ENCODE results near the gene TRPM3.

Gene TRPM3

DNA sequence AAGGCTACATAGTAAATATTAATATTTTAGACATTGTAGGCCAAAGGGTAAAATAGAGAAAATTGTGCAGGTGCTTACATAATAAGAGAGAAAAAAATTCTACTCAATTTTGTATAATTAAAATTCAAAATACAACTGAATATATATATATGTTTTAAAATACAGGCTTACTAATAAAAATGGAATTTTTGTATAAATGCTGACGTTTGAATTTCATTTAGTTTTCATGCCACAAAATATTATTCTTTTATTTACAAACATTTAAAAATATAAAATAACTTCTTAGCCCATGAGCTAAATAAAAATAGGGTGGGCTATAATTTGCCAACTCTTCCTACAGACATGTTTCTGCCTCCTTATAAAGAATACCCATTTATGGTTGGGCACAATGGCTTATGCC lies 328.6 kb downstream of the TRPM3 start:
- no peaks in the 10 kb centered on the region for H3K79me1 ChIP-seq (ENCODE audit: low read length)
- H2BK5ac ChIP-seq (ENCODE audit: low read depth, low read length, poor library complexity), result no peak overlapping the region
- no peaks in the 10 kb centered on the region for H3K9me3 ChIP-seq (ENCODE audit: insufficient read depth, low read depth, low read length)
- no peak overlapping the region for H2AFZ ChIP-seq (ENCODE audit: insufficient read depth, low read length, poor library complexity)
- H2BK12ac ChIP-seq (ENCODE audit: low read length), result no peak overlapping the region
- no peak overlapping the region for H3K23ac ChIP-seq (ENCODE audit: low read length)
- H3K79me2 ChIP-seq (ENCODE audit: control insufficient read depth, insufficient read depth, low read length, poor library complexity), result no peaks in the 10 kb centered on the region
- no peak overlapping the region for H4K8ac ChIP-seq (ENCODE audit: low read depth, low read length)
- H4K91ac ChIP-seq (ENCODE audit: low read depth, low read length), result no peak overlapping the region
- H3K18ac ChIP-seq (ENCODE audit: low read length), result no peak overlapping the region
- H3K4ac ChIP-seq (ENCODE audit: low read depth, low read length), result no peak overlapping the region
- no peak overlapping the region for H3K27ac ChIP-seq (ENCODE audit: low read depth, low read length)
- H3K4me2 ChIP-seq (ENCODE audit: low read length), result no peak overlapping the region
- H3K9ac ChIP-seq (ENCODE audit: low read length), result no peak overlapping the region
- H3K4me3 ChIP-seq (ENCODE audit: low read depth, low read length), result no peak overlapping the region
- H3K36me3 ChIP-seq (ENCODE audit: control insufficient read depth in 1 of 2, insufficient read depth in 2 of 2, low read length in 2 of 2), result no peaks in the 10 kb centered on the region
- WGBS (ENCODE audit: extremely low coverage, insufficient coverage, insufficient read length), result no CpG with 5 or more reads among the region's 1 CpG
- no peak overlapping the region for H4K12ac ChIP-seq (ENCODE audit: low read depth, low read length)
- DNase-seq, result no peak
- no peaks in the 10 kb centered on the region for H3K27me3 ChIP-seq (ENCODE audit: insufficient read depth, low read length)
- H3K14ac ChIP-seq (ENCODE audit: low read length), result no peak overlapping the region
- no peak overlapping the region for H2AK5ac ChIP-seq (ENCODE audit: low read length)
- H2BK120ac ChIP-seq (ENCODE audit: insufficient read depth, low read length, poor library complexity), result no peak overlapping the region
- no peaks in the 10 kb centered on the region for H3K4me1 ChIP-seq (ENCODE audit: control insufficient read depth in 1 of 2, insufficient read depth in 2 of 2, low read length in 2 of 2)

DNA sequence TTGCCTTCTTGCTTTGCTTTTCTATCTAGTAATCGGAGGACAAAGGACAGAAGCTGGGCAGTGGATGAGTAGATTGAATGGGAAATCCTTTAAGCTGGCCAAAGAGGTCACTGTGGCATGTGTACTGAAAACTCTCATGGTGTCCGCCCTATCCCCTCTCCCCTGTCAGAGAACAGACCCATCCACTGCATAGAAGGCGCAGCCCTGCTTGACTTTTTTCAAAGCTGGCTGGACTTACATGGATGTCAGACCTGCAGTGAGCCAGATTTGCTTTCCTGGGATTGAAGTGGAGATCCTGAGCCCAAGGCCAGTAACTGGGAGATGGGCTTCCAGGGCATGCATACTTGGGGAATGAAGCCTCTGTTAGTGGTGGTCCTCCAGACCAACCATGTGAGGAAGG lies 329.5 kb downstream of the TRPM3 start:
- Histone ChIP-seq H3K79me2 (ENCODE audit: control insufficient read depth, insufficient read depth, low read length, poor library complexity) (no peaks in the 10 kb centered on the region), H3K14ac (ENCODE audit: low read length) (no peak overlapping the region), H3K9ac (ENCODE audit: low read length) (no peak overlapping the region), H3K4me1 (ENCODE audit: control insufficient read depth in 1 of 2, insufficient read depth in 2 of 2, low read length in 2 of 2) (no peaks in the 10 kb centered on the region), H4K8ac (ENCODE audit: low read depth, low read length) (no peak overlapping the region), H2BK120ac (ENCODE audit: insufficient read depth, low read length, poor library complexity) (no peak overlapping the region), H2AK5ac (ENCODE audit: low read length) (no peak overlapping the region), H3K36me3 (ENCODE audit: control insufficient read depth in 1 of 2, insufficient read depth in 2 of 2, low read length in 2 of 2) (no peaks in the 10 kb centered on the region), H4K12ac (ENCODE audit: low read depth, low read length) (no peak overlapping the region), H3K27me3 (ENCODE audit: insufficient read depth, low read length) (no peaks in the 10 kb centered on the region), H3K27ac (ENCODE audit: low read depth, low read length) (no peak overlapping the region), H2BK12ac (ENCODE audit: low read length) (no peak overlapping the region), H3K18ac (ENCODE audit: low read length) (no peak overlapping the region), H3K4ac (ENCODE audit: low read depth, low read length) (no peak overlapping the region), H3K4me2 (ENCODE audit: low read length) (no peak overlapping the region), H2BK5ac (ENCODE audit: low read depth, low read length, poor library complexity) (no peak overlapping the region), H3K9me3 (ENCODE audit: insufficient read depth, low read depth, low read length) (no peaks in the 10 kb centered on the region), H3K23ac (ENCODE audit: low read length) (no peak overlapping the region), H3K79me1 (ENCODE audit: low read length) (no peaks in the 10 kb centered on the region), H4K91ac (ENCODE audit: low read depth, low read length) (no peak overlapping the region), H3K4me3 (ENCODE audit: low read depth, low read length) (no peak overlapping the region), H2AFZ (ENCODE audit: insufficient read depth, low read length, poor library complexity) (no peak overlapping the region)
- no peak for DNase-seq
- no CpG with 5 or more reads among the region's 3 CpGs for WGBS (ENCODE audit: extremely low coverage, insufficient coverage, insufficient read length)

- no peak overlapping the region for H2BK12ac ChIP-seq (ENCODE audit: low read length)
- no peak overlapping the region for H4K91ac ChIP-seq (ENCODE audit: low read depth, low read length)
- no peak overlapping the region for H3K4me3 ChIP-seq (ENCODE audit: low read depth, low read length)
- peak in 1 of 2 donors; percentile 5 for DNase-seq
- H3K27ac ChIP-seq (ENCODE audit: low read depth, low read length), result no peak overlapping the region
- H3K9me3 ChIP-seq (ENCODE audit: insufficient read depth, low read depth, low read length), result no peaks in the 10 kb centered on the region
- no peak overlapping the region for H3K9ac ChIP-seq (ENCODE audit: low read length)
- H4K8ac ChIP-seq (ENCODE audit: low read depth, low read length), result no peak overlapping the region
- H3K23ac ChIP-seq (ENCODE audit: low read length), result no peak overlapping the region
- H3K79me2 ChIP-seq (ENCODE audit: control insufficient read depth, insufficient read depth, low read length, poor library complexity), result no peaks in the 10 kb centered on the region
- no peak overlapping the region for H2AFZ ChIP-seq (ENCODE audit: insufficient read depth, low read length, poor library complexity)
- no peak overlapping the region for H3K4me2 ChIP-seq (ENCODE audit: low read length)
- no peaks in the 10 kb centered on the region for H3K4me1 ChIP-seq (ENCODE audit: control insufficient read depth in 1 of 2, insufficient read depth in 2 of 2, low read length in 2 of 2)
- H3K79me1 ChIP-seq (ENCODE audit: low read length), result no peaks in the 10 kb centered on the region
- no peak overlapping the region for H3K4ac ChIP-seq (ENCODE audit: low read depth, low read length)
- no peak overlapping the region for H3K14ac ChIP-seq (ENCODE audit: low read length)
- no peak overlapping the region for H2BK120ac ChIP-seq (ENCODE audit: insufficient read depth, low read length, poor library complexity)
- no peak overlapping the region for H4K12ac ChIP-seq (ENCODE audit: low read depth, low read length)
- H3K27me3 ChIP-seq (ENCODE audit: insufficient read depth, low read length), result no peaks in the 10 kb centered on the region
- no peak overlapping the region for H2AK5ac ChIP-seq (ENCODE audit: low read length)
- no peak overlapping the region for H3K18ac ChIP-seq (ENCODE audit: low read length)
- H3K36me3 ChIP-seq (ENCODE audit: control insufficient read depth in 1 of 2, insufficient read depth in 2 of 2, low read length in 2 of 2), result no peaks in the 10 kb centered on the region
- no CpG with 5 or more reads among the region's 1 CpG for WGBS (ENCODE audit: extremely low coverage, insufficient coverage, insufficient read length)
- no peak overlapping the region for H2BK5ac ChIP-seq (ENCODE audit: low read depth, low read length, poor library complexity)
These were observed 332.3 kb downstream of the TRPM3 start for GRCh38 chr9:70789086-70789485.

GRCh38 chr9:70784456-70784855 lies 337.0 kb downstream of the TRPM3 start:
- no peak overlapping the region for H3K27ac ChIP-seq (ENCODE audit: low read depth, low read length)
- H2AFZ ChIP-seq (ENCODE audit: insufficient read depth, low read length, poor library complexity), result no peak overlapping the region
- H3K4me2 ChIP-seq (ENCODE audit: low read length), result no peak overlapping the region
- H3K4me1 ChIP-seq (ENCODE audit: control insufficient read depth in 1 of 2, insufficient read depth in 2 of 2, low read length in 2 of 2), result no peaks in the 10 kb centered on the region
- no peak overlapping the region for H3K18ac ChIP-seq (ENCODE audit: low read length)
- H3K23ac ChIP-seq (ENCODE audit: low read length), result no peak overlapping the region
- no peaks in the 10 kb centered on the region for H3K9me3 ChIP-seq (ENCODE audit: insufficient read depth, low read depth, low read length)
- H2AK5ac ChIP-seq (ENCODE audit: low read length), result no peak overlapping the region
- H3K27me3 ChIP-seq (ENCODE audit: insufficient read depth, low read length), result no peaks in the 10 kb centered on the region
- H4K91ac ChIP-seq (ENCODE audit: low read depth, low read length), result no peak overlapping the region
- no peaks in the 10 kb centered on the region for H3K79me2 ChIP-seq (ENCODE audit: control insufficient read depth, insufficient read depth, low read length, poor library complexity)
- H4K12ac ChIP-seq (ENCODE audit: low read depth, low read length), result no peak overlapping the region
- no peak overlapping the region for H2BK12ac ChIP-seq (ENCODE audit: low read length)
- H2BK120ac ChIP-seq (ENCODE audit: insufficient read depth, low read length, poor library complexity), result no peak overlapping the region
- H4K8ac ChIP-seq (ENCODE audit: low read depth, low read length), result no peak overlapping the region
- H3K79me1 ChIP-seq (ENCODE audit: low read length), result no peaks in the 10 kb centered on the region
- WGBS (ENCODE audit: extremely low coverage, insufficient coverage, insufficient read length), result no CpG with 5 or more reads among the region's 2 CpGs
- no peak overlapping the region for H3K9ac ChIP-seq (ENCODE audit: low read length)
- no peak overlapping the region for H3K4ac ChIP-seq (ENCODE audit: low read depth, low read length)
- no peak overlapping the region for H3K4me3 ChIP-seq (ENCODE audit: low read depth, low read length)
- H3K36me3 ChIP-seq (ENCODE audit: control insufficient read depth in 1 of 2, insufficient read depth in 2 of 2, low read length in 2 of 2), result no peaks in the 10 kb centered on the region
- H2BK5ac ChIP-seq (ENCODE audit: low read depth, low read length, poor library complexity), result no peak overlapping the region
- DNase-seq, result no peak
- H3K14ac ChIP-seq (ENCODE audit: low read length), result no peak overlapping the region
